GM21423 (cell line): Measurements from ENCODE around the gene ABCB9.
A peak's percentile ranks its signal among the peaks of the same experiment; 100 is the strongest.
"Not testable (repeated sequence)": the region's sequence is repeated elsewhere in the genome, so short reads cannot be mapped to it uniquely, and the experiment has no call there.

Experiments used
- ATAC-seq: cut with Tn5 transposase; IDR thresholded peaks from one replicate; pipeline ENCODE4 v1.9.1; 2021; ENCODE audit warnings: mild to moderate bottlenecking, moderate library complexity; ENCODE audit not compliant: unreplicated experiment

The ABCB9 gene

GRCh38 chr12:122903693-122904034, 62.6 kb downstream of the ABCB9 start:
- ATAC-seq, result no peak

GRCh38 chr12:122902854-122903692, 63.2 kb downstream of the ABCB9 start:
- no peak for ATAC-seq

- ATAC-seq, result no peak
Observed at GRCh38 chr12:122899887-122900286, 66.4 kb downstream of the ABCB9 start.

GRCh38 chr12:122896662-122897061, 69.6 kb downstream of the ABCB9 start:
- ATAC-seq, result no peak

GRCh38 chr12:122895704-122896636, 70.3 kb downstream of the ABCB9 start, which contains the start of gene VPS37B:
Gene VPS37B, minus strand, starts transcription at chr12:122896124. Its CDS starts 62 bp downstream, at chr12:122896062.
- peak; percentile 47 for ATAC-seq

- no peak for ATAC-seq
Observed at GRCh38 chr12:122895320-122895703, 71.0 kb downstream of the ABCB9 start.

- no peak for ATAC-seq
Observed at GRCh38 chr12:122894193-122895121, 71.8 kb downstream of the ABCB9 start.

GRCh38 chr12:122893208-122894153, 72.8 kb downstream of the ABCB9 start:
- ATAC-seq, result no peak

GRCh38 chr12:122892724-122893123, 73.5 kb downstream of the ABCB9 start:
- ATAC-seq, result not testable (repeated sequence)

- ATAC-seq, result no peak
Observed at GRCh38 chr12:122891661-122892525, 74.4 kb downstream of the ABCB9 start.

- no peak for ATAC-seq
Observed at GRCh38 chr12:122889761-122890520, 76.3 kb downstream of the ABCB9 start.

GRCh38 chr12:122888232-122888752, 78.0 kb downstream of the ABCB9 start:
- no peak for ATAC-seq

- ATAC-seq, result peak; percentile 18
Observed at GRCh38 chr12:122887819-122888212, 78.4 kb downstream of the ABCB9 start.

- peak; percentile 75 for ATAC-seq
Observed at GRCh38 chr12:122886851-122887818, 79.1 kb downstream of the ABCB9 start.

GRCh38 chr12:122886161-122886560, 80.1 kb downstream of the ABCB9 start:
- no peak for ATAC-seq

- no peak for ATAC-seq
Observed at GRCh38 chr12:122884860-122885259, 81.4 kb downstream of the ABCB9 start.
